ENCODE results near the gene YTHDC1. TPM values are rescaled to one million over a fixed set of nuclear protein-coding genes. Genes with fewer than 3 reads are reported as not detected.

Gene YTHDC1
- polyA plus RNA-seq, 1 of the 3 experiments (the other 2 are of a cell fraction): 31.3 TPM

DNA sequence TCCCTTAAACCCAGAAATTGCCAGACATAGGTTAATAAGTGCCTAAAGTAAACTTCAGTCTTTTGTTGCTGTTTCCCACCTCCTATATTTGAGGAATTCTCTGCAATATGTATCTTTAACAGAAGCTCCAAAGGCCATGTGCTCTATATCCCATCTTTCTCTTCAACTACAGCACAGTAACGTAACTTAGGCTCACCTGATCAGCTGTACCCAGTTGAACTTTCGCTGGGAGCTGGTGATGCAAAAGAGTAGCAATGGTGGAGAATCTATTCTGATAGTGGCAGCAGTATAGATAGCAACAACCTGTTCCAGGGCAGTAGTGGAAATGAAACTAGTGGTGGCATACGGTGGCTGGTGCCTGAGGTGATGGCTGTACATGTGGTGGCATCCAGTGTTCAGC lies 33.2 kb upstream of the YTHDC1 start:
- Histone ChIP-seq H2AFZ (ENCODE audit: low read depth) (no peak overlapping the region), H3K4me1 (ENCODE audit: control insufficient read depth in 1 of 2, insufficient read depth in 2 of 2, low read depth in 1 of 2, low read length in 1 of 2) (no peaks in the 10 kb centered on the region), H3K4me3 (ENCODE audit: low read depth in 2 of 2, low read length in 1 of 2) (no peak overlapping the region), H3K27ac (ENCODE audit: low read depth in 2 of 2, low read length in 1 of 2) (no peak overlapping the region), H3K79me2 (ENCODE audit: insufficient read depth) (no peaks in the 10 kb centered on the region), H3F3A (replicated peaks; ENCODE audit: insufficient read depth) (no peaks in the 10 kb centered on the region), H3K27me3 (ENCODE audit: insufficient read depth) (peaks cover 22% of the 10 kb centered on the region), H3K9me2 (no peaks in the 10 kb centered on the region), H3K9me3 (no peaks in the 10 kb centered on the region), H4K20me1 (ENCODE audit: insufficient read depth) (no peaks in the 10 kb centered on the region), H3K36me3 (replicated peaks in 1 of 2; ENCODE audit: control insufficient read depth in 1 of 2, insufficient read depth in 2 of 2, low read length in 1 of 2) (no peaks in the 10 kb centered on the region), H3K9ac (no peak overlapping the region), H3K4me2 (no peak overlapping the region)
- 17% methylated on average over 3 of the region's 3 CpGs for WGBS (ENCODE audit: low lambda C conversion rate)
- CTCF ChIA-PET: interaction anchor here (0.9 to 1.6 kb wide), 3 partner anchors 14 to 122 kb away, joined by 3 to 18 read pairs (median 3); no protein-coding TSS in a partner anchor
- no peak for DNase-seq
- POLR2A ChIA-PET: no interaction called here
- TF ChIP-seq FOXJ3 (CRISPR knock-in tag; IDR thresholded peaks at IDR 0.05) (no peak), ELF1 (IDR thresholded peaks at IDR 0.05) (no peak), RFX5 (IDR thresholded peaks at IDR 0.05; ENCODE audit: low read length) (no peak), YY1 (IDR thresholded peaks at IDR 0.05; ENCODE audit: low read depth) (no peak), FOSL2 (IDR thresholded peaks at IDR 0.05; ENCODE audit: borderline replicate concordance, low read depth) (no peak)
- TF ChIP-seq, protein P1, sequence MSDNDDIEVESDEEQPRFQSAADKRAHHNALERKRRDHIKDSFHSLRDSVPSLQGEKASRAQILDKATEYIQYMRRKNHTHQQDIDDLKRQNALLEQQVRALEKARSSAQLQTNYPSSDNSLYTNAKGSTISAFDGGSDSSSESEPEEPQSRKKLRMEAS (IDR thresholded peaks at IDR 0.05; ENCODE audit: low read depth): no peak
- TF ChIP-seq, protein P2, sequence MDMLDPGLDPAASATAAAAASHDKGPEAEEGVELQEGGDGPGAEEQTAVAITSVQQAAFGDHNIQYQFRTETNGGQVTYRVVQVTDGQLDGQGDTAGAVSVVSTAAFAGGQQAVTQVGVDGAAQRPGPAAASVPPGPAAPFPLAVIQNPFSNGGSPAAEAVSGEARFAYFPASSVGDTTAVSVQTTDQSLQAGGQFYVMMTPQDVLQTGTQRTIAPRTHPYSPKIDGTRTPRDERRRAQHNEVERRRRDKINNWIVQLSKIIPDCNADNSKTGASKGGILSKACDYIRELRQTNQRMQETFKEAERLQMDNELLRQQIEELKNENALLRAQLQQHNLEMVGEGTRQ (IDR thresholded peaks at IDR 0.05; ENCODE audit: borderline replicate concordance, low read depth, low read length): no peak

DNA sequence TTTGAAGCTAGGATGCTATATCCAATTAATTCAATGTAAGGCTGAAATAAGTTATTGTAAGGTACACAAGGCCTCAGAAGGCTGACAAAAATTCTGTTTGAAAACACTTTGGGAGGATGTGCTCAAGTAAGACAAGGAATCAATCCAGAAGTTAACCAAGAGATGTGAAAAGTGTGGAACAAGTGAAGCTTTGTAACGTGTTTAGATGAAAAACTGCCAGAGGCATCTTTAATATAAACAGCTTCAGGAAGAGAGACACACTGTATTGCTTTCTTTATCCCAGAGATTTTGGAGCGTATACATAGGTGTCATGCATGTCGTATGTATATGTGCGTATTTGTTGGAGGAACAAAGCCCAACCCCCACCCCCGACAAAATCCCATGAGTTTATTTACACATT lies 28.3 kb upstream of the YTHDC1 start:
- Histone ChIP-seq H3K9ac (no peak overlapping the region), H3F3A (replicated peaks; ENCODE audit: insufficient read depth) (no peaks in the 10 kb centered on the region), H2AFZ (ENCODE audit: low read depth) (no peak overlapping the region), H3K27ac (ENCODE audit: low read depth in 2 of 2, low read length in 1 of 2) (no peak overlapping the region), H3K4me1 (ENCODE audit: control insufficient read depth in 1 of 2, insufficient read depth in 2 of 2, low read depth in 1 of 2, low read length in 1 of 2) (no peaks in the 10 kb centered on the region; a peak in 1 of 4 replicates), H3K9me3 (no peaks in the 10 kb centered on the region), H3K36me3 (replicated peaks in 1 of 2; ENCODE audit: control insufficient read depth in 1 of 2, insufficient read depth in 2 of 2, low read length in 1 of 2) (no peaks in the 10 kb centered on the region), H3K9me2 (no peaks in the 10 kb centered on the region), H3K79me2 (ENCODE audit: insufficient read depth) (no peaks in the 10 kb centered on the region), H3K27me3 (ENCODE audit: insufficient read depth) (peaks cover 14% of the 10 kb centered on the region; the same call in 1 of the 2 replicates), H4K20me1 (ENCODE audit: insufficient read depth) (no peaks in the 10 kb centered on the region), H3K4me2 (no peak overlapping the region), H3K4me3 (ENCODE audit: low read depth in 2 of 2, low read length in 1 of 2) (no peak overlapping the region)
- no peak for DNase-seq
- POLR2A ChIA-PET: no interaction called here
- WGBS (ENCODE audit: low lambda C conversion rate): 16% methylated on average over 5 of the region's 5 CpGs
- CTCF ChIA-PET: interaction anchor here (5.8 kb wide), 1 partner anchor 106 kb away, joined by 90 read pairs; no protein-coding TSS in a partner anchor
- TF ChIP-seq EZH2phosphoT487 (IDR thresholded peaks at IDR 0.05; ENCODE audit: borderline replicate concordance, low read depth) (no peak), TCF12 (IDR thresholded peaks at IDR 0.05) (no peak), MEF2A (IDR thresholded peaks at IDR 0.05; ENCODE audit: borderline replicate concordance, low read depth) (no peak), RCOR1 (IDR thresholded peaks at IDR 0.05; ENCODE audit: low read length) (no peak), NRF1 (IDR thresholded peaks at IDR 0.05; ENCODE audit: low read depth, low read length) (no peak), FOXJ3 (CRISPR knock-in tag; IDR thresholded peaks at IDR 0.05) (no peak), SIN3A (IDR thresholded peaks at IDR 0.05; ENCODE audit: borderline replicate concordance, low read depth, low read length) (no peak), NFIC (IDR thresholded peaks at IDR 0.05; ENCODE audit: borderline replicate concordance) (no peak), CHD2 (IDR thresholded peaks at IDR 0.05; ENCODE audit: low read length, partially characterized antibody) (no peak), SMC3 (IDR thresholded peaks at IDR 0.05; ENCODE audit: low read depth, low read length) (no peak)
- TF ChIP-seq, protein P2 (IDR thresholded peaks at IDR 0.05; ENCODE audit: borderline replicate concordance, low read depth, low read length): no peak
- TF ChIP-seq, protein P3, sequence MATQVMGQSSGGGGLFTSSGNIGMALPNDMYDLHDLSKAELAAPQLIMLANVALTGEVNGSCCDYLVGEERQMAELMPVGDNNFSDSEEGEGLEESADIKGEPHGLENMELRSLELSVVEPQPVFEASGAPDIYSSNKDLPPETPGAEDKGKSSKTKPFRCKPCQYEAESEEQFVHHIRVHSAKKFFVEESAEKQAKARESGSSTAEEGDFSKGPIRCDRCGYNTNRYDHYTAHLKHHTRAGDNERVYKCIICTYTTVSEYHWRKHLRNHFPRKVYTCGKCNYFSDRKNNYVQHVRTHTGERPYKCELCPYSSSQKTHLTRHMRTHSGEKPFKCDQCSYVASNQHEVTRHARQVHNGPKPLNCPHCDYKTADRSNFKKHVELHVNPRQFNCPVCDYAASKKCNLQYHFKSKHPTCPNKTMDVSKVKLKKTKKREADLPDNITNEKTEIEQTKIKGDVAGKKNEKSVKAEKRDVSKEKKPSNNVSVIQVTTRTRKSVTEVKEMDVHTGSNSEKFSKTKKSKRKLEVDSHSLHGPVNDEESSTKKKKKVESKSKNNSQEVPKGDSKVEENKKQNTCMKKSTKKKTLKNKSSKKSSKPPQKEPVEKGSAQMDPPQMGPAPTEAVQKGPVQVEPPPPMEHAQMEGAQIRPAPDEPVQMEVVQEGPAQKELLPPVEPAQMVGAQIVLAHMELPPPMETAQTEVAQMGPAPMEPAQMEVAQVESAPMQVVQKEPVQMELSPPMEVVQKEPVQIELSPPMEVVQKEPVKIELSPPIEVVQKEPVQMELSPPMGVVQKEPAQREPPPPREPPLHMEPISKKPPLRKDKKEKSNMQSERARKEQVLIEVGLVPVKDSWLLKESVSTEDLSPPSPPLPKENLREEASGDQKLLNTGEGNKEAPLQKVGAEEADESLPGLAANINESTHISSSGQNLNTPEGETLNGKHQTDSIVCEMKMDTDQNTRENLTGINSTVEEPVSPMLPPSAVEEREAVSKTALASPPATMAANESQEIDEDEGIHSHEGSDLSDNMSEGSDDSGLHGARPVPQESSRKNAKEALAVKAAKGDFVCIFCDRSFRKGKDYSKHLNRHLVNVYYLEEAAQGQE (IDR thresholded peaks at IDR 0.05; ENCODE audit: low read depth, low read length): no peak
- TF ChIP-seq, protein P4, sequence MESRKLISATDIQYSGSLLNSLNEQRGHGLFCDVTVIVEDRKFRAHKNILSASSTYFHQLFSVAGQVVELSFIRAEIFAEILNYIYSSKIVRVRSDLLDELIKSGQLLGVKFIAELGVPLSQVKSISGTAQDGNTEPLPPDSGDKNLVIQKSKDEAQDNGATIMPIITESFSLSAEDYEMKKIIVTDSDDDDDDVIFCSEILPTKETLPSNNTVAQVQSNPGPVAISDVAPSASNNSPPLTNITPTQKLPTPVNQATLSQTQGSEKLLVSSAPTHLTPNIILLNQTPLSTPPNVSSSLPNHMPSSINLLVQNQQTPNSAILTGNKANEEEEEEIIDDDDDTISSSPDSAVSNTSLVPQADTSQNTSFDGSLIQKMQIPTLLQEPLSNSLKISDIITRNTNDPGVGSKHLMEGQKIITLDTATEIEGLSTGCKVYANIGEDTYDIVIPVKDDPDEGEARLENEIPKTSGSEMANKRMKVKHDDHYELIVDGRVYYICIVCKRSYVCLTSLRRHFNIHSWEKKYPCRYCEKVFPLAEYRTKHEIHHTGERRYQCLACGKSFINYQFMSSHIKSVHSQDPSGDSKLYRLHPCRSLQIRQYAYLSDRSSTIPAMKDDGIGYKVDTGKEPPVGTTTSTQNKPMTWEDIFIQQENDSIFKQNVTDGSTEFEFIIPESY (IDR thresholded peaks at IDR 0.05; ENCODE audit: borderline replicate concordance, low read depth): no peak
- TF ChIP-seq, protein P5, sequence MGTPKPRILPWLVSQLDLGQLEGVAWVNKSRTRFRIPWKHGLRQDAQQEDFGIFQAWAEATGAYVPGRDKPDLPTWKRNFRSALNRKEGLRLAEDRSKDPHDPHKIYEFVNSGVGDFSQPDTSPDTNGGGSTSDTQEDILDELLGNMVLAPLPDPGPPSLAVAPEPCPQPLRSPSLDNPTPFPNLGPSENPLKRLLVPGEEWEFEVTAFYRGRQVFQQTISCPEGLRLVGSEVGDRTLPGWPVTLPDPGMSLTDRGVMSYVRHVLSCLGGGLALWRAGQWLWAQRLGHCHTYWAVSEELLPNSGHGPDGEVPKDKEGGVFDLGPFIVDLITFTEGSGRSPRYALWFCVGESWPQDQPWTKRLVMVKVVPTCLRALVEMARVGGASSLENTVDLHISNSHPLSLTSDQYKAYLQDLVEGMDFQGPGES (IDR thresholded peaks at IDR 0.05; ENCODE audit: low read depth, low read length): no peak

Measured in SK-N-SH (cell line).